Glomerular visceral epithelial cell (primary cell): ENCODE measurements around the gene ENOX1.

Experiments
- DNase-seq: peaks from one replicate; pipeline ENCODE4 v3.0.0-alpha.2; 2016; ENCODE audit errors: extremely low spot score

ENOX1 gene

GRCh38 chr13:43251961-43252360, 534.8 kb downstream of the ENOX1 start:
- no peak for DNase-seq

GRCh38 chr13:43246382-43246781, 540.4 kb downstream of the ENOX1 start:
- DNase-seq, result no peak

- DNase-seq, result peak; percentile 66
Measured at GRCh38 chr13:43245374-43245964, 541.3 kb downstream of the ENOX1 start.

GRCh38 chr13:43244481-43244880, 542.3 kb downstream of the ENOX1 start:
- no peak for DNase-seq

- no peak for DNase-seq
Measured at GRCh38 chr13:43243711-43244110, 543.1 kb downstream of the ENOX1 start.

- no peak for DNase-seq
Measured at GRCh38 chr13:43242040-43242439, 544.7 kb downstream of the ENOX1 start.

GRCh38 chr13:43240278-43240677, 546.5 kb downstream of the ENOX1 start:
- no peak for DNase-seq

GRCh38 chr13:43239275-43239840, 547.4 kb downstream of the ENOX1 start:
- DNase-seq, result no peak

- DNase-seq, result no peak
Measured at GRCh38 chr13:43238341-43239083, 548.3 kb downstream of the ENOX1 start.

- no peak for DNase-seq
Measured at GRCh38 chr13:43237616-43238015, 549.2 kb downstream of the ENOX1 start.

- no peak for DNase-seq
Measured at GRCh38 chr13:43235028-43235427, 551.7 kb downstream of the ENOX1 start.

- peak; percentile 3 for DNase-seq
Measured at GRCh38 chr13:43232873-43233265, 553.9 kb downstream of the ENOX1 start.

GRCh38 chr13:43232144-43232872, 554.5 kb downstream of the ENOX1 start:
- no peak for DNase-seq

- no peak for DNase-seq
Measured at GRCh38 chr13:43230989-43231388, 555.8 kb downstream of the ENOX1 start.

GRCh38 chr13:43229506-43229905, 557.3 kb downstream of the ENOX1 start:
- peak; percentile 10 for DNase-seq

GRCh38 chr13:43227721-43228120, 559.1 kb downstream of the ENOX1 start:
- peak; percentile 1 for DNase-seq

GRCh38 chr13:43223216-43223615, 563.6 kb downstream of the ENOX1 start:
- DNase-seq, result no peak

GRCh38 chr13:43222086-43222485, 564.7 kb downstream of the ENOX1 start:
- no peak for DNase-seq

- DNase-seq, result no peak
Measured at GRCh38 chr13:43221611-43222010, 565.2 kb downstream of the ENOX1 start.

- no peak for DNase-seq
Measured at GRCh38 chr13:43220873-43221595, 565.7 kb downstream of the ENOX1 start.

- DNase-seq, result no peak
Measured at GRCh38 chr13:43214124-43214523, 572.6 kb downstream of the ENOX1 start.

GRCh38 chr13:43206838-43207237, 579.9 kb downstream of the ENOX1 start:
- no peak for DNase-seq
